Trophoblast cell (in vitro differentiated cells and primary cell): ENCODE results near the gene NKX2-2.

ENCODE experiments used
- DNase-seq, 2 donors: peaks; one replicate each; pipeline ENCODE4 v3.0.0-alpha.2; 2016
- H2AFZ ChIP-seq: 2 replicates; pipeline ENCODE4 v1.6.1; 2013; ENCODE audit warnings: low read length, moderate library complexity, mild to moderate bottlenecking; ENCODE audit not compliant: insufficient read depth, poor library complexity
- H2AK5ac ChIP-seq: 2 replicates; pipeline ENCODE4 v1.6.1; 2013; ENCODE audit warnings: mild to moderate bottlenecking, low read length
- H2BK120ac ChIP-seq: 2 replicates; pipeline ENCODE4 v1.6.1; 2013; ENCODE audit warnings: low read length, mild to moderate bottlenecking, moderate library complexity; ENCODE audit not compliant: insufficient read depth, poor library complexity
- H2BK12ac ChIP-seq: 2 replicates; pipeline ENCODE4 v1.6.1; 2013; ENCODE audit warnings: mild to moderate bottlenecking, low read length, moderate library complexity
- H2BK5ac ChIP-seq: 2 replicates; pipeline ENCODE4 v1.6.1; 2013; ENCODE audit warnings: low read length, low read depth, moderate library complexity, mild to moderate bottlenecking; ENCODE audit not compliant: poor library complexity
- H3K14ac ChIP-seq: 2 replicates; pipeline ENCODE4 v1.6.1; 2013; ENCODE audit warnings: mild to moderate bottlenecking, low read length
- H3K18ac ChIP-seq: 2 replicates; pipeline ENCODE4 v1.6.1; 2013; ENCODE audit warnings: mild to moderate bottlenecking, low read length
- H3K23ac ChIP-seq: 2 replicates; pipeline ENCODE4 v1.6.1; 2013; ENCODE audit warnings: low read length
- H3K27ac ChIP-seq: 2 replicates; pipeline ENCODE4 v1.5.1; 2013; ENCODE audit warnings: low read depth, mild to moderate bottlenecking, inconsistent platforms, low read length, moderate library complexity
- H3K27me3 ChIP-seq: 2 replicates; pipeline ENCODE4 v1.6.1; 2013; ENCODE audit warnings: inconsistent platforms, mild to moderate bottlenecking, low read length, moderate library complexity; ENCODE audit not compliant: insufficient read depth
- H3K36me3 ChIP-seq, 2 experiments: 1 replicate in 1 of 2; 2 replicates in 1 of 2; pipeline ENCODE4 v1.6.1; 2013; ENCODE audit warnings: low read length in 2 of 2, mild to moderate bottlenecking in 2 of 2, moderate library complexity in 1 of 2; ENCODE audit not compliant: insufficient read depth in 2 of 2, control insufficient read depth in 1 of 2
- H3K4ac ChIP-seq: 2 replicates; pipeline ENCODE4 v1.6.1; 2013; ENCODE audit warnings: low read depth, mild to moderate bottlenecking, low read length, moderate library complexity
- H3K4me1 ChIP-seq, 2 experiments: 1 replicate in 1 of 2; 2 replicates in 1 of 2; pipeline ENCODE4 v1.6.1; 2013; ENCODE audit warnings: low read length in 2 of 2, mild to moderate bottlenecking in 2 of 2, moderate library complexity in 1 of 2; ENCODE audit not compliant: insufficient read depth in 2 of 2, control insufficient read depth in 1 of 2
- H3K4me2 ChIP-seq: 2 replicates; pipeline ENCODE4 v1.6.1; 2013; ENCODE audit warnings: inconsistent platforms, mild to moderate bottlenecking, low read length, moderate library complexity
- H3K4me3 ChIP-seq: 2 replicates; pipeline ENCODE4 v1.5.1; 2013; ENCODE audit warnings: mild to moderate bottlenecking, low read depth, low read length, inconsistent platforms
- H3K79me1 ChIP-seq: one replicate; pipeline ENCODE4 v1.6.1; 2013; ENCODE audit warnings: low read length
- H3K79me2 ChIP-seq: 2 replicates; pipeline ENCODE4 v1.6.1; 2013; ENCODE audit warnings: low read length, mild to moderate bottlenecking; ENCODE audit not compliant: control insufficient read depth, insufficient read depth, poor library complexity
- H3K9ac ChIP-seq: 2 replicates; pipeline ENCODE4 v1.6.1; 2013; ENCODE audit warnings: mild to moderate bottlenecking, low read length
- H3K9me3 ChIP-seq: 2 replicates; pipeline ENCODE4 v1.6.1; 2013; ENCODE audit warnings: low read depth, mild to moderate bottlenecking, control low read depth, inconsistent platforms, low read length; ENCODE audit not compliant: insufficient read depth
- H4K12ac ChIP-seq: 2 replicates; pipeline ENCODE4 v1.6.1; 2013; ENCODE audit warnings: low read depth, mild to moderate bottlenecking, low read length, moderate library complexity
- H4K8ac ChIP-seq: 2 replicates; pipeline ENCODE4 v1.6.1; 2013; ENCODE audit warnings: low read depth, mild to moderate bottlenecking, low read length, moderate library complexity
- H4K91ac ChIP-seq: one replicate; pipeline ENCODE4 v1.6.1; 2013; ENCODE audit warnings: low read depth, mild to moderate bottlenecking, low read length, moderate library complexity
- WGBS: extraction: QIAGEN DNeasy Blood & Tissue Kit; methylation state at CpG from one replicate; pipeline ENCODE4 v1.1.7; 2013; ENCODE audit warnings: missing lambda C conversion rate; ENCODE audit not compliant: insufficient read length, insufficient coverage; ENCODE audit errors: extremely low coverage; 5-methylcytosine and 5-hydroxymethylcytosine counted together

The NKX2-2 gene

GRCh38 chr20:21556398-21556797, 42.5 kb upstream of the NKX2-2 start:
- Histone ChIP-seq H4K91ac (no peak overlapping the region), H2AK5ac (no peak overlapping the region), H4K12ac (no peak overlapping the region), H2BK5ac (no peak overlapping the region), H2BK12ac (no peak overlapping the region), H2BK120ac (no peak overlapping the region), H3K18ac (no peak overlapping the region), H3K4me2 (no peak overlapping the region), H3K4me1 (no peaks in the 10 kb centered on the region), H4K8ac (no peak overlapping the region), H3K27me3 (no peaks in the 10 kb centered on the region), H3K27ac (no peak overlapping the region), H2AFZ (no peak overlapping the region), H3K79me2 (no peaks in the 10 kb centered on the region), H3K9me3 (no peaks in the 10 kb centered on the region), H3K4me3 (no peak overlapping the region), H3K14ac (no peak overlapping the region), H3K23ac (no peak overlapping the region), H3K4ac (no peak overlapping the region), H3K9ac (no peak overlapping the region), H3K36me3 (no peaks in the 10 kb centered on the region), H3K79me1 (no peaks in the 10 kb centered on the region)
- DNase-seq, result no peak
- WGBS, result no CpG with 5 or more reads among the region's 2 CpGs

GRCh38 chr20:21555470-21556120, 41.7 kb upstream of the NKX2-2 start:
- H3K9me3 ChIP-seq, result no peaks in the 10 kb centered on the region
- no peak overlapping the region for H3K18ac ChIP-seq
- no peak overlapping the region for H3K4ac ChIP-seq
- H2BK120ac ChIP-seq, result no peak overlapping the region
- H4K8ac ChIP-seq, result no peak overlapping the region
- H4K12ac ChIP-seq, result no peak overlapping the region
- no peaks in the 10 kb centered on the region for H3K27me3 ChIP-seq
- no peak overlapping the region for H4K91ac ChIP-seq
- no peak overlapping the region for H3K14ac ChIP-seq
- no peaks in the 10 kb centered on the region for H3K79me2 ChIP-seq
- no CpG with 5 or more reads among the region's 5 CpGs for WGBS
- no peak overlapping the region for H3K27ac ChIP-seq
- H3K4me3 ChIP-seq, result no peak overlapping the region
- no peak overlapping the region for H2BK5ac ChIP-seq
- no peak for DNase-seq
- H3K9ac ChIP-seq, result no peak overlapping the region
- H3K36me3 ChIP-seq, result no peaks in the 10 kb centered on the region
- H3K4me2 ChIP-seq, result no peak overlapping the region
- H3K23ac ChIP-seq, result no peak overlapping the region
- no peak overlapping the region for H2BK12ac ChIP-seq
- H3K4me1 ChIP-seq, result no peaks in the 10 kb centered on the region
- no peak overlapping the region for H2AK5ac ChIP-seq
- H2AFZ ChIP-seq, result no peak overlapping the region
- no peaks in the 10 kb centered on the region for H3K79me1 ChIP-seq

DNA sequence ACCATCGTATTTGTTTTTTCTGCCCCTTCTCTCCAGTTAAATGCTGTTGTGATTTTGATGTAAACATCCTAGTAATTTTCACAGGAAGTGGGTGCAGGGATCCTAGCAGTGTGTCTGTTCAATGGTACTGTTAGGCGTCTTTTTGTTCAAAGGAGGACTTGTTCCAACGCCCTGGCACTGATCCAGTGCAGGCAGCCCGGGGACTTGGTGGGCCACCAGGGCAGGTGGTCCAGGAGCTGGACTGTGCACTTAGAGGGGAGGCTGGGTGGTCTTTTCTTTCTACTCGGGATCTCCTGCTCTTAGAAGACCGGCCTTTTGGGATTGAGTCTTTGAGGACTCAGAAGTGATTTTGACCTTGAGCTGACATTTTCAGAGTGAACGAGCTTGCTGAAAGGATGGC, 41.1 kb upstream of the NKX2-2 start:
- H3K9me3 ChIP-seq, result no peaks in the 10 kb centered on the region
- H3K79me2 ChIP-seq, result no peaks in the 10 kb centered on the region
- no CpG with 5 or more reads among the region's 7 CpGs for WGBS
- no peak for DNase-seq
- H3K14ac ChIP-seq, result no peak overlapping the region
- H2BK5ac ChIP-seq, result no peak overlapping the region
- no peak overlapping the region for H2BK12ac ChIP-seq
- H3K79me1 ChIP-seq, result no peaks in the 10 kb centered on the region
- no peaks in the 10 kb centered on the region for H3K27me3 ChIP-seq
- H3K4me3 ChIP-seq, result no peak overlapping the region
- H4K91ac ChIP-seq, result no peak overlapping the region
- no peaks in the 10 kb centered on the region for H3K36me3 ChIP-seq
- no peak overlapping the region for H4K12ac ChIP-seq
- no peak overlapping the region for H3K9ac ChIP-seq
- no peak overlapping the region for H4K8ac ChIP-seq
- H3K23ac ChIP-seq, result no peak overlapping the region
- no peak overlapping the region for H2AK5ac ChIP-seq
- no peak overlapping the region for H3K4me2 ChIP-seq
- no peaks in the 10 kb centered on the region for H3K4me1 ChIP-seq
- no peak overlapping the region for H3K18ac ChIP-seq
- no peak overlapping the region for H3K27ac ChIP-seq
- no peak overlapping the region for H3K4ac ChIP-seq
- no peak overlapping the region for H2AFZ ChIP-seq
- no peak overlapping the region for H2BK120ac ChIP-seq

- Histone ChIP-seq H2BK12ac (no peak overlapping the region), H2AK5ac (no peak overlapping the region), H2BK5ac (no peak overlapping the region), H3K27ac (no peak overlapping the region), H4K8ac (no peak overlapping the region), H3K79me2 (no peaks in the 10 kb centered on the region), H3K18ac (no peak overlapping the region), H2BK120ac (no peak overlapping the region), H3K4me3 (no peak overlapping the region), H3K23ac (no peak overlapping the region), H3K79me1 (no peaks in the 10 kb centered on the region), H2AFZ (no peak overlapping the region), H3K27me3 (no peaks in the 10 kb centered on the region), H3K4ac (no peak overlapping the region), H3K14ac (no peak overlapping the region), H4K12ac (no peak overlapping the region), H3K4me1 (no peaks in the 10 kb centered on the region), H3K9ac (no peak overlapping the region), H3K9me3 (no peaks in the 10 kb centered on the region), H3K36me3 (no peaks in the 10 kb centered on the region), H4K91ac (no peak overlapping the region), H3K4me2 (no peak overlapping the region)
- no peak for DNase-seq
- no CpG with 5 or more reads among the region's 10 CpGs for WGBS
Measured at GRCh38 chr20:21554376-21554890, 40.6 kb upstream of the NKX2-2 start.
